ENCODE data around the gene CNKSR3. TPM values are rescaled to one million over a fixed set of nuclear protein-coding genes. Genes with fewer than 3 reads are reported as not detected.

Gene CNKSR3
- total RNA-seq, 2 donors from 2014 or later = 9.3 to 13.2 TPM

- H3K4me3 ChIP-seq = no peak overlapping the region
- WGBS, 2 donors = 51 to 62% methylated on average over 12 of the region's 12 CpGs
- intact Hi-C loops (cut with DNase I) = no loop called here
- no peaks in the 10 kb centered on the region for H3K9me3 ChIP-seq
- peak overlapping the region in 3 of 4 donors; percentile 17 to 62 (median 22) for H3K27ac ChIP-seq
- DNase-seq (no peak), ATAC-seq (no peak)
- no peak for TF ChIP-seq CTCF (IDR thresholded peaks at IDR 0.05)
- TF ChIP-seq POLR2A (IDR thresholded peaks at IDR 0.05) = no peak
- H3K36me3 ChIP-seq (replicated peaks in 1 of 2; ENCODE audit: insufficient read depth in 1 of 2, low read depth in 2 of 2) = no peaks in the 10 kb centered on the region
- H3K4me1 ChIP-seq = peaks cover 77% of the 10 kb centered on the region
- H3K27me3 ChIP-seq = no peaks in the 10 kb centered on the region
These were observed 30.5 kb downstream of the CNKSR3 start for GRCh38 chr6:154479771-154480639.

GRCh38 chr6:154479351-154479769 is 31.1 kb downstream of the CNKSR3 start:
- intact Hi-C loops (cut with DNase I) = no loop called here
- peaks cover 84% of the 10 kb centered on the region for H3K4me1 ChIP-seq
- no peaks in the 10 kb centered on the region for H3K27me3 ChIP-seq
- H3K4me3 ChIP-seq = no peak overlapping the region
- DNase-seq (no peak), ATAC-seq (no peak)
- no peaks in the 10 kb centered on the region for H3K36me3 ChIP-seq (replicated peaks in 1 of 2; ENCODE audit: insufficient read depth in 1 of 2, low read depth in 2 of 2)
- 46 to 59% methylated on average over 9 of the region's 9 CpGs for WGBS, 2 donors
- no peaks in the 10 kb centered on the region for H3K9me3 ChIP-seq
- peak overlapping the region in 3 of 4 donors; percentile 17 to 62 (median 22) for H3K27ac ChIP-seq
- TF ChIP-seq POLR2A (IDR thresholded peaks at IDR 0.05) (no peak), CTCF (IDR thresholded peaks at IDR 0.05) (no peak)

GRCh38 chr6:154478701-154479060 is 31.8 kb downstream of the CNKSR3 start:
- DNase-seq = no peak
- 39 to 43% methylated on average over 1 of the region's 1 CpG for WGBS, 2 donors
- no peak for TF ChIP-seq POLR2A (IDR thresholded peaks at IDR 0.05)
- no peak for TF ChIP-seq CTCF (IDR thresholded peaks at IDR 0.05)
- intact Hi-C loops (cut with DNase I) = no loop called here
- no peaks in the 10 kb centered on the region for H3K36me3 ChIP-seq (replicated peaks in 1 of 2; ENCODE audit: insufficient read depth in 1 of 2, low read depth in 2 of 2)
- no peaks in the 10 kb centered on the region for H3K27me3 ChIP-seq
- ATAC-seq = no peak
- peaks cover 84% of the 10 kb centered on the region for H3K4me1 ChIP-seq
- peak overlapping the region in 3 of 4 donors; percentile 17 to 62 (median 55) for H3K27ac ChIP-seq
- no peak overlapping the region for H3K4me3 ChIP-seq
- no peaks in the 10 kb centered on the region for H3K9me3 ChIP-seq

- Histone ChIP-seq H3K27me3 (no peaks in the 10 kb centered on the region), H3K9me3 (no peaks in the 10 kb centered on the region), H3K36me3 (replicated peaks in 1 of 2; ENCODE audit: insufficient read depth in 1 of 2, low read depth in 2 of 2) (no peaks in the 10 kb centered on the region), H3K4me1 (peaks cover 79% of the 10 kb centered on the region), H3K27ac (peak overlapping the region in 3 of 4 donors; percentile 17 to 62 (median 55)), H3K4me3 (no peak overlapping the region)
- 36 to 39% methylated on average over 12 of the region's 12 CpGs for WGBS, 2 donors
- ATAC-seq (peak; percentile 53), DNase-seq (peak; percentile 33 to 62 (median 54))
- intact Hi-C loops (cut with DNase I) = no loop called here
- TF ChIP-seq CTCF (IDR thresholded peaks at IDR 0.05) (no peak), POLR2A (IDR thresholded peaks at IDR 0.05) (no peak)
These were observed 32.3 kb downstream of the CNKSR3 start for GRCh38 chr6:154478021-154478700.

Data from body of pancreas (tissue), 4 donors.